K562 (cell line): ENCODE measurements around the gene IL10RB. TPM values are rescaled to one million over a fixed set of nuclear protein-coding genes. Genes with fewer than 3 reads are reported as not detected.

Experiments used
- ARHGAP35 ChIP-seq: fragments of 450-650 bp; IDR thresholded peaks from 2 replicates; pipeline ENCODE4 v1.6.1; 2018; ENCODE audit not compliant: partially characterized antibody
- FOXA1 ChIP-seq: fragments of 450-650 bp; IDR thresholded peaks from 2 replicates; pipeline ENCODE4 v1.6.1; 2016; ENCODE audit warnings: mild to moderate bottlenecking, borderline replicate concordance
- HDGF ChIP-seq: fragments of 450-650 bp; IDR thresholded peaks from 2 replicates; pipeline ENCODE4 v1.6.1; 2016
- HMGN3 ChIP-seq: IDR thresholded peaks from 2 replicates; pipeline ENCODE4 v1.6.1; 2011; ENCODE audit warnings: borderline replicate concordance, low read depth, mild to moderate bottlenecking, mixed read lengths, low read length; ENCODE audit not compliant: insufficient read length; ENCODE audit errors: extremely low read depth
- MAFG ChIP-seq: fragments of 450-650 bp; conservative IDR thresholded peaks from 2 replicates; pipeline ENCODE4 v1.6.1; 2016; ENCODE audit warnings: missing genetic modification characterization, missing compliant biosample characterization
- MAX ChIP-seq: sonication (generic); formaldehyde crosslinking; IDR thresholded peaks from 2 replicates; pipeline ENCODE4 v1.9.0; 2022; ENCODE audit warnings: mild to moderate bottlenecking, missing genetic modification reagents
- MNT ChIP-seq, 2 experiments: fragments of 450-650 bp; conservative IDR thresholded peaks; 2 replicates each; pipeline ENCODE4 v1.6.1; 2017; ENCODE audit warnings: mild to moderate bottlenecking in 2 of 2, moderate library complexity in 2 of 2
- NCOR1 ChIP-seq: fragments of 450-650 bp; IDR thresholded peaks from 2 replicates; pipeline ENCODE4 v1.6.1; 2016; ENCODE audit warnings: mild to moderate bottlenecking, moderate library complexity
- NFIC ChIP-seq: fragments of 450-650 bp; IDR thresholded peaks from 2 replicates; pipeline ENCODE4 v1.6.1; 2017; ENCODE audit warnings: mild to moderate bottlenecking, inconsistent platforms
- NR2C1 ChIP-seq, 2 experiments: fragments of 450-650 bp; IDR thresholded peaks; 2 replicates each; pipeline ENCODE4 v1.6.1; 2017; ENCODE audit warnings: mild to moderate bottlenecking in 2 of 2, antibody characterized with exemption in 1 of 2, inconsistent platforms in 1 of 2, missing compliant biosample characterization in 1 of 2, missing genetic modification characterization in 1 of 2
- NRF1 ChIP-seq, 2 experiments: fragments of 450-650 bp; IDR thresholded peaks in 1 of 2; conservative IDR thresholded peaks in 1 of 2; 2 replicates each; pipeline ENCODE4 v1.6.1; 2014; ENCODE audit warnings: mild to moderate bottlenecking in 2 of 2
- SFPQ ChIP-seq: fragments of 200-400 bp; formaldehyde crosslinking; IDR thresholded peaks from 2 replicates; pipeline ENCODE4 v1.6.1; 2017; ENCODE audit warnings: mild to moderate bottlenecking, low read depth, low read length, moderate library complexity
- SMARCA5 ChIP-seq: fragments of 450-650 bp; IDR thresholded peaks from 2 replicates; pipeline ENCODE4 v1.6.1; 2016
- SMARCC2 ChIP-seq: fragments of 450-650 bp; IDR thresholded peaks from 2 replicates; pipeline ENCODE4 v1.6.1; 2017; ENCODE audit warnings: antibody characterized with exemption, moderate library complexity, mild to moderate bottlenecking, low read depth
- TAF9B ChIP-seq: fragments of 450-650 bp; IDR thresholded peaks from 2 replicates; pipeline ENCODE4 v1.6.1; 2018; ENCODE audit warnings: mild to moderate bottlenecking; ENCODE audit not compliant: partially characterized antibody
- TFE3 ChIP-seq: fragments of 450-650 bp; formaldehyde crosslinking; IDR thresholded peaks from 2 replicates; pipeline ENCODE4 v1.4.0; 2020; ENCODE audit warnings: mild to moderate bottlenecking, mixed read lengths
- TRIM24 ChIP-seq, 2 experiments: fragments of 450-650 bp; IDR thresholded peaks; 2 replicates each; pipeline ENCODE4 v1.6.1; 2016
- U2AF2 ChIP-seq: fragments of 200-400 bp; formaldehyde crosslinking; optimal IDR thresholded peaks from 2 replicates; pipeline ENCODE3; 2017; ENCODE audit warnings: low read depth, mild to moderate bottlenecking, low read length
- YBX1 ChIP-seq: fragments of 450-650 bp; IDR thresholded peaks from 2 replicates; pipeline ENCODE4 v1.7.1; 2016; ENCODE audit warnings: mild to moderate bottlenecking
- ZBTB1 ChIP-seq: sonication (generic); formaldehyde crosslinking; IDR thresholded peaks from 2 replicates; pipeline ENCODE4 v1.8.1; 2023; ENCODE audit warnings: missing genetic modification reagents, low read depth, mild to moderate bottlenecking, borderline replicate concordance
- ZNF3 ChIP-seq: fragments of 250-450 bp; sonication (Bioruptor Pico); IDR thresholded peaks from 2 replicates; pipeline ENCODE4 v1.5.0; 2021; ENCODE audit warnings: mild to moderate bottlenecking, moderate library complexity
- ZNF584 ChIP-seq: fragments of 200-800 bp; sonication (Bioruptor generic); IDR thresholded peaks from 2 replicates; pipeline ENCODE4 v1.6.1; 2016; ENCODE audit warnings: low read depth, mild to moderate bottlenecking, missing genetic modification characterization, missing compliant biosample characterization
- polyA plus RNA-seq, 8 experiments: library from polyadenylated mRNA; depleted of rRNA in 4 of 8; stranded (reverse) in 5 of 8; unstranded in 3 of 8; fragments of >200 nt; fragmentation: Nextera tagmentation in 2 of 8; fragmentation: Illumina TruSeq in 1 of 8; extraction: Ambion mirVana in 2 of 8; extraction: Trizol in 1 of 8; gene quantifications; 2 replicates each; pipeline versions ENCODE4 v1.2.1 to v1.2.3, GENCODE V29; 2011 to 2014; ENCODE audit warnings: inconsistent platforms in 1 of 8, missing spikeins in 1 of 8
- total RNA-seq, 7 experiments: library from RNA; depleted of rRNA in 6 of 7; stranded (reverse); fragments of >200 nt in 6 of 7; fragmentation: Illumina TruSeq in 2 of 7; extraction: Trizol in 2 of 7; gene quantifications; 2 replicates each; pipeline versions ENCODE4 v1.2.1 to v1.2.3, GENCODE V29; 2011 to 2021; ENCODE audit warnings: low replicate concordance in 1 of 7
- TF ChIP-seq, protein P1 (sequence below): fragments of 250-450 bp; sonication (Bioruptor Pico); IDR thresholded peaks from 2 replicates; pipeline ENCODE4 v1.8.0; 2021; ENCODE audit warnings: moderate library complexity, mild to moderate bottlenecking, inconsistent platforms

Gene IL10RB
- total and polyA plus RNA-seq, 9 of the 15 experiments (the other 6 are each of a cell fraction or from before 2014, with no cell fraction given), result 10.9 to 33.8 (median 23.0) TPM

DNA sequence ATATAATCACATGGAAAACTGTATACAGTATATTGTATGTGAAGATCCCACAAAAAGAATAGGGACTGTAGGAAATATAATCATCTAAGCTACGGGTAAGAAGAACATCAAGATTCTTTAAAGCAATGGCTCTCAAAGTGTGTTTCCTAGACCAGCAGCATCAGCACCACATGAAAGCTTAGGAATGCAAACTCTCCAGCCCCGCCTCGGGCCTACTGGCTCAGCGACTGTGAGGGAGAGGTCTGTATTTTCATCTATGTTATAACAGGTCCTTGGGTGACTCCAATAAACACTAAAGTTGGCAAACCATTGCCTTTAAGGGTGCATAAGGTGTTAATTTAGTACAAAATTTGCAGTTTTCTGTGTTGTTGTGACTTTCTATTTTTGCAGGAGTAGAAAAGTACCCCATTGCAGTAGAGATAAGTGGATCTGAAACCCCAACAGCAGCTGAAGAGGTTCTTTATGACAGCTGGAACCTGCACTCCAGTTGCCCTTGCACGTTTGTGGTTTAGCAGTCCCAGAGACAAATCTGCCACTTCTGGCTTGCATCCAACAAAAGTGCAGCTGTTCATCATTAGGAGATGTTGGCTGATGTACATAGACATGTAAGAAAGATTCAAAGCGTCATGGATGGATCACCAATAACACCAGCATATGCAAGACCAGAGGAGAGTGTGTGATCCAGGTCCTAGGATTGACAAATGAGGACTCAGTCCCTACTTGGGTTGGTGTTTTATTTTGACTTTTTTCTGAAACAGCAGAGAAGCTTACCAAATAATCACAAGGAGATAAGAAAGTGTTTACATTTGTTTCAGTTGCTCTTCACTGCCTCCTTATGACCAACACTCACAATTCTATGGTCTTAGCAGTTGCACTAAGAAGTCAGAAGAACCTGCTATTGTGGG, 42.7 kb downstream of the IL10RB start (continued):
- TF ChIP-seq ARHGAP35 (no peak), HDGF (no peak), SFPQ (no peak), MNT (conservative IDR thresholded peaks at IDR 0.05) (no peak), MAFG (no peak), MAX (CRISPR knock-in tag) (no peak), U2AF2 (no peak), SMARCC2 (no peak), HMGN3 (no peak), TAF9B (no peak), SMARCA5 (no peak), FOXA1 (no peak), NR2C1 (IDR thresholded peaks at IDR 0.05) (no peak), NR2C1 (tag; IDR thresholded peaks at IDR 0.05) (no peak), TFE3 (no peak), ZBTB1 (no peak), ZNF3 (CRISPR knock-in tag) (no peak), TRIM24 (IDR thresholded peaks at IDR 0.05) (no peak), ZNF584 (peak; percentile 51; the same call in 1 of the 2 replicates), NFIC (peak; percentile 88), NCOR1 (peak; percentile 27; the same call in 1 of the 2 replicates), YBX1 (no peak), NRF1 (conservative IDR thresholded peaks at IDR 0.05 in 1 of 2, IDR thresholded peaks at IDR 0.05 in 1 of 2) (no peak)
- TF ChIP-seq, protein P1, sequence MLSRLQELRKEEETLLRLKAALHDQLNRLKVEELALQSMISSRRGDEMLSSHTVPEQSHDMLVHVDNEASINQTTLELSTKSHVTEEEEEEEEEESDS (CRISPR knock-in tag), result no peak
